IMR-90 (cell line): ENCODE data around the gene PTPRG. TPM values are rescaled to one million over a fixed set of nuclear protein-coding genes. Genes with fewer than 3 reads are reported as not detected.

Source experiments
- ATAC-seq: fragments of 200-7000 bp; cut with Tn5 transposase; 2 replicates; pipeline ENCODE4 v1.9.1; 2020; ENCODE audit warnings: low read depth, mild to moderate bottlenecking, moderate library complexity
- BruUV-seq: library from RNA; stranded (reverse); fragments of 400-500 nt; replicated peaks from 2 replicates; lab custom pipeline; 2021; lab: Mats Ljungman, UMichigan
- CTCF ChIA-PET: fragments of 300-600 bp; formaldehyde crosslinking; extraction: SDS; loops from one replicate; lab custom pipeline; 2021; ENCODE audit warnings: antibody characterized with exemption; lab: Yijun Ruan, JAX
- POLR2A ChIA-PET: fragments of 300-600 bp; sonication (Branson Sonifier 250); formaldehyde crosslinking; loops from one replicate; lab custom pipeline; 2022; ENCODE audit warnings: antibody characterized with exemption; ENCODE audit not compliant: unreplicated experiment; lab: Charles Lee
- DNase-seq: peaks from one replicate; pipeline ENCODE4 v3.0.0; 2013
- H2AFZ ChIP-seq: replicated peaks from 2 replicates; pipeline ENCODE3; 2013; ENCODE audit warnings: low read length, mild to moderate bottlenecking; ENCODE audit not compliant: poor library complexity
- H2AK5ac ChIP-seq: 2 replicates; pipeline ENCODE4 v1.6.1; 2013; ENCODE audit warnings: low read depth, low read length, inconsistent platforms
- H2AK9ac ChIP-seq: replicated peaks from 2 replicates; pipeline ENCODE3; 2013; ENCODE audit warnings: mild to moderate bottlenecking, low read depth, low read length, moderate library complexity; ENCODE audit not compliant: poor library complexity
- H2BK120ac ChIP-seq: 2 replicates; pipeline ENCODE4 v1.6.1; 2013; ENCODE audit warnings: low read depth, low read length, inconsistent platforms
- H2BK15ac ChIP-seq: 3 replicates; pipeline ENCODE4 v1.6.1; 2013; ENCODE audit warnings: low read depth, low read length, inconsistent platforms
- H2BK20ac ChIP-seq: 2 replicates; pipeline ENCODE4 v1.6.1; 2013; ENCODE audit warnings: low read depth, mild to moderate bottlenecking, inconsistent platforms, low read length, moderate library complexity
- H2BK5ac ChIP-seq: 2 replicates; pipeline ENCODE4 v1.6.1; 2013; ENCODE audit warnings: mild to moderate bottlenecking, low read depth, low read length, inconsistent platforms; ENCODE audit not compliant: poor library complexity, severe bottlenecking
- H3K14ac ChIP-seq: replicated peaks from 2 replicates; pipeline ENCODE4 v1.6.1; 2013; ENCODE audit warnings: low read depth, low read length, inconsistent platforms
- H3K18ac ChIP-seq: 2 replicates; pipeline ENCODE4 v1.6.1; 2013; ENCODE audit warnings: low read depth, low read length, control low read depth
- H3K23ac ChIP-seq: 2 replicates; pipeline ENCODE4 v1.6.1; 2013; ENCODE audit warnings: low read depth, low read length, inconsistent platforms
- H3K27ac ChIP-seq: 2 replicates; pipeline ENCODE4 v1.5.1; 2013; ENCODE audit warnings: mild to moderate bottlenecking, control low read depth, low read length; ENCODE audit not compliant: insufficient read depth
- H3K27me3 ChIP-seq: 2 replicates; pipeline ENCODE4 v1.6.1; 2013; ENCODE audit warnings: low read length; ENCODE audit not compliant: control insufficient read depth, insufficient read depth
- H3K36me3 ChIP-seq: 2 replicates; pipeline ENCODE4 v1.6.1; 2013; ENCODE audit warnings: low read length, mixed read lengths; ENCODE audit not compliant: control insufficient read depth, insufficient read depth
- H3K4ac ChIP-seq: 2 replicates; pipeline ENCODE4 v1.6.1; 2013; ENCODE audit warnings: low read depth, low read length, inconsistent platforms
- H3K4me1 ChIP-seq: 2 replicates; pipeline ENCODE4 v1.6.1; 2013; ENCODE audit warnings: low read length, mixed read lengths; ENCODE audit not compliant: control insufficient read depth, insufficient read depth
- H3K4me2 ChIP-seq: 2 replicates; pipeline ENCODE4 v1.6.1; 2013; ENCODE audit warnings: low read depth, mild to moderate bottlenecking, control low read depth, low read length, moderate library complexity
- H3K4me3 ChIP-seq: 2 replicates; pipeline ENCODE4 v1.5.1; 2013; ENCODE audit warnings: low read depth, mild to moderate bottlenecking, control low read depth, low read length, moderate library complexity; ENCODE audit not compliant: insufficient read depth
- H3K56ac ChIP-seq: 2 replicates; pipeline ENCODE4 v1.6.1; 2013; ENCODE audit warnings: low read length, inconsistent platforms; ENCODE audit not compliant: insufficient read depth; ENCODE audit errors: extremely low read depth
- H3K79me1 ChIP-seq, 2 experiments: 2 replicates each; pipeline ENCODE4 v1.6.1; 2013; ENCODE audit warnings: low read length in 2 of 2, inconsistent platforms in 1 of 2, low read depth in 1 of 2
- H3K9ac ChIP-seq: 2 replicates; pipeline ENCODE4 v1.6.1; 2013; ENCODE audit warnings: low read depth, low read length, control low read depth
- H3K9me1 ChIP-seq: 2 replicates; pipeline ENCODE4 v1.6.1; 2013; ENCODE audit warnings: low read length, inconsistent platforms; ENCODE audit not compliant: insufficient read depth
- H3K9me3 ChIP-seq: 2 replicates; pipeline ENCODE4 v1.6.1; 2013; ENCODE audit warnings: low read length; ENCODE audit not compliant: control insufficient read depth, insufficient read depth
- H4K20me1 ChIP-seq: 2 replicates; pipeline ENCODE4 v1.6.1; 2013; ENCODE audit warnings: low read length, inconsistent platforms; ENCODE audit not compliant: insufficient read depth
- H4K5ac ChIP-seq: 2 replicates; pipeline ENCODE4 v1.6.1; 2013; ENCODE audit warnings: mild to moderate bottlenecking, low read depth, low read length, control low read depth
- H4K8ac ChIP-seq, 2 experiments: 2 replicates each; pipeline ENCODE4 v1.6.1; 2013; ENCODE audit warnings: low read depth in 2 of 2, low read length in 2 of 2, control low read depth in 1 of 2, inconsistent platforms in 1 of 2
- H4K91ac ChIP-seq: 2 replicates; pipeline ENCODE4 v1.6.1; 2013; ENCODE audit warnings: low read depth, low read length, inconsistent platforms; ENCODE audit not compliant: insufficient read depth
- BHLHE40 ChIP-seq: fragments of 150-350 bp; IDR thresholded peaks from 2 replicates; pipeline ENCODE4 v1.6.1; 2016; ENCODE audit warnings: mild to moderate bottlenecking, low read depth, low read length
- CHD1 ChIP-seq: IDR thresholded peaks from 2 replicates; pipeline ENCODE4 v1.6.1; 2012; ENCODE audit warnings: low read depth, low read length, improper control_type of control experiment
- CTCF ChIP-seq: conservative IDR thresholded peaks from 2 replicates; pipeline ENCODE4 v1.5.1; 2012; ENCODE audit warnings: mild to moderate bottlenecking, low read depth, low read length, improper control_type of control experiment
- FOS ChIP-seq: fragments of 150-350 bp; IDR thresholded peaks from 2 replicates; pipeline ENCODE4 v1.6.1; 2016; ENCODE audit warnings: low read depth, low read length
- MAFK ChIP-seq: IDR thresholded peaks from 2 replicates; pipeline ENCODE4 v1.6.1; 2012; ENCODE audit warnings: low read depth, low read length, improper control_type of control experiment
- MXI1 ChIP-seq: IDR thresholded peaks from 2 replicates; pipeline ENCODE4 v1.6.1; 2012; ENCODE audit warnings: low read depth, mild to moderate bottlenecking, low read length, moderate library complexity, borderline replicate concordance
- NFE2L2 ChIP-seq: fragments of 150-350 bp; IDR thresholded peaks from 2 replicates; pipeline ENCODE4 v1.6.1; 2016; ENCODE audit warnings: low read depth, mild to moderate bottlenecking, low read length
- POLR2A ChIP-seq: IDR thresholded peaks from 2 replicates; pipeline ENCODE4 v1.6.1; 2012; ENCODE audit warnings: mild to moderate bottlenecking, low read depth, low read length
- RCOR1 ChIP-seq: IDR thresholded peaks from 2 replicates; pipeline ENCODE4 v1.6.1; 2012; ENCODE audit warnings: mild to moderate bottlenecking, low read length, improper control_type of control experiment; ENCODE audit not compliant: insufficient replicate concordance
- RFX5 ChIP-seq: IDR thresholded peaks from 2 replicates; pipeline ENCODE4 v1.8.0; 2012; ENCODE audit warnings: low read depth, mild to moderate bottlenecking, low read length, moderate library complexity
- SMC3 ChIP-seq: fragments of 150-350 bp; IDR thresholded peaks from 2 replicates; pipeline ENCODE4 v1.6.1; 2016; ENCODE audit warnings: low read depth, mild to moderate bottlenecking, antibody characterized with exemption, low read length, moderate library complexity
- USF2 ChIP-seq: fragments of 150-350 bp; IDR thresholded peaks from 2 replicates; pipeline ENCODE4 v1.6.1; 2017; ENCODE audit warnings: mild to moderate bottlenecking, antibody characterized with exemption, low read length, low read depth
- WGBS, 2 experiments: methylation state at CpG; one replicate each; pipeline versions ENCODE4 v1.1.5 to v1.1.7; 2013; ENCODE audit warnings: missing lambda C conversion rate in 2 of 2; ENCODE audit not compliant: insufficient read length in 1 of 2; ENCODE audit errors: extremely low coverage in 2 of 2; 5-methylcytosine and 5-hydroxymethylcytosine counted together
- dilution Hi-C: fragments of 300-500 bp; cut with HindIII; formaldehyde crosslinking; loops from one replicate; pipeline ENCODE4 v1.14.3; 2018; ENCODE audit warnings: low sequenced_read_pairs; ENCODE audit not compliant: unreplicated experiment
- in situ Hi-C: fragments of 300-500 bp; cut with MboI; formaldehyde crosslinking; loops from 3 replicates; pipeline ENCODE4 v1.14.3; 2019; ENCODE audit warnings: low sequenced_read_pairs, inconsistent platforms, mixed read lengths
- intact Hi-C: fragments of 100-400 bp; cut with micrococcal nuclease; formaldehyde crosslinking; loops from 2 replicates; pipeline ENCODE4 v1.10.0; 2022
- polyA plus RNA-seq, 3 experiments: library from polyadenylated mRNA; depleted of rRNA; stranded (reverse); fragments of >200 nt; gene quantifications; 2 replicates each; pipeline ENCODE4 v1.2.3, GENCODE V29; 2012; ENCODE audit warnings: low replicate concordance in 1 of 3
- total RNA-seq: library from RNA; depleted of rRNA; stranded (reverse); fragments of >200 nt; gene quantifications from 2 replicates; pipeline ENCODE4 v1.2.3, GENCODE V29; 2012

PTPRG gene
- total and polyA plus RNA-seq, 2 of the 4 experiments (the other 2 are of a cell fraction) = 7.7 to 31.0 TPM

GRCh38 chr3:61828880-61829721 is 267.7 kb downstream of the PTPRG start (continued):
- TF ChIP-seq RFX5 (no peak), SMC3 (no peak)

GRCh38 chr3:61829722-61830350 is 268.5 kb downstream of the PTPRG start:
- WGBS, 2 experiments = 100% methylated on average over 1 of the region's 5 CpGs; no CpG with 5 or more reads in 1 of the 2 experiments
- no TSS peak for BruUV-seq
- DNase-seq = peak; percentile 11
- TF ChIP-seq RCOR1 (no peak), USF2 (no peak), MXI1 (no peak), POLR2A (no peak), BHLHE40 (no peak), MAFK (no peak), CTCF (no peak), CHD1 (no peak), FOS (no peak), NFE2L2 (no peak), RFX5 (no peak)

More at GRCh38 chr3:61829722-61830350, 268.5 kb downstream of the PTPRG start:
- no peak overlapping the region for H3K56ac ChIP-seq
- peaks cover 9% of the 10 kb centered on the region for H3K9me1 ChIP-seq
- H3K23ac ChIP-seq = no peak overlapping the region; the same call in 1 of the 2 replicates
- no peak overlapping the region for H3K14ac ChIP-seq
- no peak overlapping the region for H3K4ac ChIP-seq
- H2AK9ac ChIP-seq = no peak overlapping the region
- H3K9ac ChIP-seq = no peak overlapping the region
- intact Hi-C loops = no loop called here
- H3K36me3 ChIP-seq = no peaks in the 10 kb centered on the region
- H2BK120ac ChIP-seq = no peak overlapping the region
- no peak for ATAC-seq
- H3K9me3 ChIP-seq = no peaks in the 10 kb centered on the region
- peaks cover 14% of the 10 kb centered on the region; the same call in 1 of the 2 replicates for H4K20me1 ChIP-seq
- no peak overlapping the region for H4K91ac ChIP-seq
- no peak overlapping the region for H2AK5ac ChIP-seq
- POLR2A ChIA-PET = no interaction called here
- H3K4me1 ChIP-seq = peaks cover 5% of the 10 kb centered on the region
- no peaks in the 10 kb centered on the region for H3K27me3 ChIP-seq
- H3K18ac ChIP-seq = no peak overlapping the region
- H3K4me2 ChIP-seq = no peak overlapping the region
- no peak overlapping the region for H2BK15ac ChIP-seq
- no peak overlapping the region for H4K8ac ChIP-seq
- H4K5ac ChIP-seq = no peak overlapping the region
- H2AFZ ChIP-seq = no peak overlapping the region
- in situ Hi-C loops = no loop called here
- H3K79me1 ChIP-seq = peaks cover 8 to 59% of the 10 kb centered on the region in 2 experiments
- H2BK20ac ChIP-seq = no peak overlapping the region
- H3K4me3 ChIP-seq = no peak overlapping the region
- H2BK5ac ChIP-seq = no peak overlapping the region
- CTCF ChIA-PET = interaction anchor here (0.6 to 1.0 kb wide), 2 partner anchors 64 to 265 kb away, joined by 3 read pairs; no protein-coding TSS in a partner anchor
- no peak overlapping the region for H3K27ac ChIP-seq
- dilution Hi-C loops = no loop called here
